C4-2B (cell line): Measurements from ENCODE around the gene CSNK1A1.

Experiments
- CTCF ChIP-seq: fragments of 450-650 bp; conservative IDR thresholded peaks from 2 replicates; pipeline ENCODE4 v1.5.1; 2017; ENCODE audit warnings: mild to moderate bottlenecking
- ZFX ChIP-seq: fragments of 450-650 bp; IDR thresholded peaks from 2 replicates; pipeline ENCODE4 v1.6.1; 2017

GRCh38 chr5:149514512-149514911 lies 36.7 kb downstream of the CSNK1A1 start:
- TF ChIP-seq CTCF = no peak
- TF ChIP-seq ZFX = no peak
